Hippocampal formation (tissue), 2 donors: Measurements from ENCODE around the gene ZCCHC14.

Source experiments
- DNase-seq, 2 donors: peaks; one replicate each; lab custom pipeline; 2025; lab: John Stamatoyannopoulos, UW

ZCCHC14 gene

GRCh38 chr16:87361916-87362619 lies 130.8 kb downstream of the ZCCHC14 start:
- no peak for DNase-seq

- no peak for DNase-seq
Measured at GRCh38 chr16:87360862-87361610, 131.8 kb downstream of the ZCCHC14 start.

- DNase-seq: no peak
Measured at GRCh38 chr16:87359121-87359520, 133.7 kb downstream of the ZCCHC14 start.

- DNase-seq: no peak
Measured at GRCh38 chr16:87358696-87359095, 134.1 kb downstream of the ZCCHC14 start.

- no peak for DNase-seq
Measured at GRCh38 chr16:87358250-87358649, 134.6 kb downstream of the ZCCHC14 start.

- DNase-seq: no peak
Measured at GRCh38 chr16:87356491-87356853, 136.4 kb downstream of the ZCCHC14 start.
